ENCODE data around the gene SEC22A.

SEC22A gene

DNA sequence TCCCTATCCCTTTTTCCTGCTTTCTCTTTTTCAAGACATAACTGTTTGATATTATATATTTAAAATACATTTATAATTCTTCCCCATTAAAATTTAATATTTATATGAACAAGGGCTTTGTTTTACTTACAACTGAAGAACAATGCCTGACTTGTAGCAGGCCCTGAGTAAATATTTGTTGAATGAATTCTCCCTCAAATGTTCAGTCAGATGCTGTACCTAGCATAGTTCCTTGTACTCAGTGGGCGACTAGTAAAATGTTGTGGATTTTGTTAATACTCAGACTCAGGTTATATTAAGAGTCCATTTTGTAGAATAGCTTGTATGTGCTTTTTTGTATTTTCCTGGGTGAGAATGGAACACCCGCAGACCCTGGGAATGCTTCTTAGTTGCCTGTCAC lies 69.1 kb downstream of the SEC22A start:
- DNase-seq = no peak

DNA sequence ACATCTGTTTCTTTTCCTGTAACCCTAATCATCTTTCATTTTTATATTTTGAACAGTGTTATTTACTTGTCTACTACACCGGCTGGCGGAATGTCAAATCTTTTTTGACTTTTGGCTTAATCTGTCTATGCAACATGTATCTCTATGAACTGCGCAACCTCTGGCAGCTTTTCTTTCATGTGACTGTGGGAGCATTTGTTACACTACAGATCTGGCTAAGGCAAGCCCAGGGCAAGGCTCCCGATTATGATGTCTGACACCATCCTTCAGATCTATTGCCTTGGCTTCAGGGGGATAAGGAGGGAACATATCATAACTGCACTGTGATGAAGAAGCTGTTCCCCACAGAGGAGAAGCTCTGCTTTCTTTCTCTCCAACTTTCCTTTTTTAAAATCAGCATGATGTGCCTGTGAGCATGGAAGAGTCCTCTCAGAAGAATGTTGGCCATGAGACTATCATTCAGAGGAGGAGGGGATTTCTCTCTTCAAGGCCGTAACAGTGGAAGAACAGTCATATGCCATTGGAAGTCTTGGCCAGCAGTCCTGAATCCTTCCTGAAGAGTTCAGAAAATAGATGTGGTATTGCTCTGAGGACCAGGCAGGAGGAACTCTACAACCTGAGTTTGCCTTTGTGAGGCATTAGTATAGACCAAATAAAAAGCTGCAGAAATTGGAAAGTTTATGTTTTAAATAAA lies 69.9 kb downstream of the SEC22A start:
- DNase-seq = no peak

DNA sequence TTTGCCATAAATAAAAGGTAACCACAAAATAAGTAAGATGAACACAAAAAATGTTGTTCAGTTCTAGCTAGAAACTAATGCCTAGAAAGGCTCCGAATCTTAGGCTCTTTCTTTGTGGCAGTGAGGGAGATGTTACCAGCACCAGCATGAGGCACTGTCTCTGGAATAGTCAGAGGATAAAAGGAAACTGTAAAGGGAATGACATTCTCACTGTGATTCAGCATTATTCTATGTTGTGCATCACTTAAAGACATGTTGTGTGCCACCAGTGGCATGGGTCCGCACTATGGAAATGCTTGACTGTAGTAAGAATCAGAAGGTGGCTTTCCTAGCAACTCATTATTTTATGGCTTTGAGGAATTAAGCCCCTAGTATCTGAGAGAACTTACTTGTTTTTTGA lies 70.8 kb downstream of the SEC22A start:
- DNase-seq = no peak

DNA sequence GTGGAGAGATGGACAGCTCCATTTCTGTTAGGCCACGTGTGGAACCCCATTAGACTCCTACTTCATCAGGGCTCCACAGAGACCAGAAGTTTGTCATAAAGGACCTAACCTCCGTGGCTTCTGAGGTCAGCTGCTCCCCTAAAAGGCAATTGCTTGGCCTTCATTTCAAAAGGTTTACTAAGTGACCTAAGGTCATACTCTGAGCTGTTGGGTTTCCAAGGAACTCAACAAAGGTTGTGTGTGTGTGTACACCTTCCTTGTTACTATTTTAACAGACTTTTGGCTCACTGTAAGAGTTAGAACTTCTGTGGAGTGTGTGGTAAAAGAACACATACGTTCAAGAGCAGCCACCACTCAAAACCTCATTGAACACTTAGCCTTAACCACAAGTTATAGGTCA lies 73.9 kb downstream of the SEC22A start:
- DNase-seq = no peak

DNA sequence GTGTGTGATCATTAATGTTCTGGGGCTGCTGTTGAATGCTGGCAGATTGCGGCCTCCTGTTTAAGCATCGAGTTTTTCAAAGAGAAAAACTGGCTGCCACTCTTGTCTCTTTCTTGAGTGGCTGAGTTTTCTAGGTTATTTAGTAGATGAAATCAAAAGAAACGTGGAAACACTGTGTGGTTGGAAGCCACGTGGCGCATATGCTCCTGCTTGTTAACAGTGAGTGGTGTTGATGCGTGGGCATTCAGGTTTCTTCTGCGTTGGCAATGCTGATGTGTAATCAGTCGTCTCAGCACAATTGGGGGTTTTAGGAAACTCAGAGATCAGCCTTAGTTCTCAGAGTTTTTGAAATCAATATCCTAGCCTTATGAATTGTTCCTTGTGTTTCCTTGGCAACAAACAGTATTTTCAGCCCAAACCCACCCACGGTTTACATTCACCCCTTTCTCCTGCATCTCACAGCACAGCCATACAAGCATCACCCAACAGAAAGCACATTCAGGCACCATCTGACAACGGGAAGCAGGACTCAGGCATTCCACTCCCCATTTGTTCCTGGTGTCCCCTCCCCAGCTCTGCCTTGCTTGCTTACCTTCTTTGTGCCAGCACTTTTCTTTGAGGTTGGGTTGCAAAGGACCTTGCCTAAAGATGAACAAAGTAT lies 74.7 kb downstream of the SEC22A start:
- DNase-seq = no peak

DNA sequence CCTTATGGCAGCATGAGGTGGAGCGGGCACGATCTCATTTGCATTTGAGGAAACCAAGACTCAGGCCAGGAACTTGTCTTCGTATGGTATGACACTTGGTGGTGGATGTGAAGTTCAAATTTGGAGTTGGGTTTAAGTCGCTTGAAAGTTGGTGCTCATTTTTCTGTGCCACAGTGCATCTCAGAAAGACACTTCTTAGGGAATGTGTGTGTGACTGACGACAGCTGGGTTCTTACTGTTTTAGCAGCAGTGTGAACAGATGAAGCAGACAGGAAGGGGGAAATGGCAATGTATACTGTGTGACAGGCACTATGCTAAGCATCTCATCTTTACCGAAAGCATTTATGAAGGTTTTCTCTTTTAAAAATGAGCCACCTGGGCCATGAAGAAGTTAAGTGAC lies 75.4 kb downstream of the SEC22A start:
- DNase-seq = no peak

DNA sequence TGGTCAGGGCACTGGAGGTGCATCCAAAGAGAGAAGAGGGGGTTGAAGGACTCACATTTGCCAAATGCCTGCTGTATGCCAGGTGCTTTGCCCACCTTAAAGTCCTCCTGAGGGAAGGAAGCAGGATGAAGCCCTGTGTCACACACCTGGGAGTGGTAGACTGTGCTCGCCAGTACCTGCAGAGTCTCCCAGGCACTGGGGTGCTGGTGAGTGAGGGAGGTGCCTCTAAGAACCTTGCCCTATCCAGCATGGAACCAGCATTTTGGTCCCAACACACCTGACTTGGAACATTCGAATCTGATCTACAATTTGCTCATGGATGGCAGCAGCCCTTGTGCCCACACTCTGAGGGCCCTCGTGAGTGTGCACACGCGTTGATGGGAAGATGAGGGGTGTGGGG lies 76.7 kb downstream of the SEC22A start:
- no peak for DNase-seq

DNA sequence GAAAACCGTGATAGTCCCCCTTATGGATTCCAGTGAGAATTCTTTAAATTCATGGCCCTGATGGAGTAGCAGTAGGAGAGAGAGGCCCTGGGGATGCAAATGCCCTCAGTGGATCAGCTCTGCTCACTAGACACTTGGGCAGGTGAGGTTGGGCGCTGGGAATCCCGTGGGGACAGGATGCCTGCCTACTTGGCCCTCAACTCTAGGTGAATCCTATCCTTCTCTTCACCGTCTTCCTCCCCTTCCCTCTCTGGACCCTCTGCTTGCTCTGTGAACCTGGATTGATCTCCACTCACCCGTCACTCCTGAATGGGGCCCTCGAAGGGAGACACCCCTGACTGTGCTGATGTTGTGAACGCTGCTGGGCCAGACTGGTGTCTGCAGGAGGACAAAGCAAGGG lies 77.4 kb downstream of the SEC22A start:
- DNase-seq = no peak

DNA sequence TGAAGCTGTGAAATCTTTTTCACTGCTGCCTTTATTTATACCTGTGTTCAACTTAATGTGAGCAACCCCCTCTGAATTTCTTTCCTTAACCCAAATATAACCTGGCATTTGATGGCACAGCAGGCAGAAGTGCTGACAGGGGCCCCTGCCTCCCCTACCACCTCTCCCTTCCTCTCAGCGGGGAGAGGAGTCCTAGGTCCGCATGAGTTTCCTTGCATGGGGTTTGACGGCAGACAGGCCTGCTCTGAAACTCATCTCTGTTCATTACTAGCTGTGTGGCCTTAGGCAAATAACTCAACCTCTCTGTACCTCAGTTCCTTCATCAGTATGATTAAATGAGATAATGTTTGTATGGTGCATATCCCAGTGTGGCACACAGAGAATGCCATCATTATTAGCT lies 79.7 kb downstream of the SEC22A start:
- no peak for DNase-seq

DNA sequence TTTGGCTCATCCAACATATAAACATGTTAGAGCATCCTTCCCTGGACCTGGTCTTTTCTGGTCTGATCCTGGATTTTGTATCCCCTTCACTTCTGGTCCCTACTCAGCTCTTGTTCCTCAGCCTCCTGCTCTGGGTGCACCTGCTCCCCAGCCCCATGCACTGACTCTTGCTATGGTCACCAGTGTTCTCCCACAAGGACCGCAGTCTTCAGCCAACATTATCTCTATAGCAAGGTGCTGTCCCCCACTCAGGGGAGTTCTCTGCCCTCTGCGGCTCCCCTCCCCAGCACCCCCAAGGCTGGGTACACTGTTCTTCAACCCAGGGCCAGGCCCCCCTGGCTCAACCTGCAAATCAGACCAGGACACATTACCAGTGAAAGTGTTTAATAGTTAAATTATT lies 80.2 kb downstream of the SEC22A start:
- DNase-seq = no peak

DNA sequence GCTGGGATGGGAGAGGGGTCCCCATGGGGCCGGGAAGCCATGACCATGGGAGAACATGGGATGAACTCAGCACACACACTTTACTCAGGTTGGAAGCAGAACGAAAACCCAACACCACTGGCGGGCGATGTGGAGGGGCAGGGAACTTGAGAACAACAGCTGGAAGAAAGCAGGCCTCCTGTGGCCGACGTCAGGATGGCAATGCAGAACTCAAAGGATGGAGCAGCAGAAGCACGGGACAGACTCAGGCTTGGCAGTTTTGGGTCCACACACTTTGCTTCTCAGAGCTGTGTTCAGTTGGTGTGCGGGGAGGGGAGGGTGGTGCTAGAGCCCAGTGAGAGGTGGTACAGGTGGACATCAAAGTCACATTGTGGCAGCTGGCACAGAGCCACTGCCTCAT lies 80.7 kb downstream of the SEC22A start:
- no peak for DNase-seq

DNA sequence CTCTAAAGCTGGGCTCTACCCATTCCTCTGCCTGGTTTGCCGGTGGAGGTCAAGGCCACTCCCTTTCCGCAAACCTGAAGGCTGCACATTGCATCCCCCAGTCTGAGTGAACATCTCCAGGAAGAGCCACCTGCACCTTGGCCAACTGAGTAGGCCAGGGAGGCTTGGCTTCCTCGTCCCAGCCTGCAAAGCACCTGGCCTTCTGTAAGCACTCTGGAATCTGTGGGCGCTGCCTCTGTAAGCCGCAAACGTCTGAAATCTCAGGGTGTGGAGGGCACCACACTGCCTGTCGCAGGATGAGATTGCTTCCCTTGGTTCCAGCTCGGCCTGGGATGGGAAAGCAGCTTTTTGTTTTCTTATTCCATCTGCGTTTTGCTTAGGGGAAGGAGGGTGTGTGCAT lies 81.3 kb downstream of the SEC22A start:
- DNase-seq = no peak

DNA sequence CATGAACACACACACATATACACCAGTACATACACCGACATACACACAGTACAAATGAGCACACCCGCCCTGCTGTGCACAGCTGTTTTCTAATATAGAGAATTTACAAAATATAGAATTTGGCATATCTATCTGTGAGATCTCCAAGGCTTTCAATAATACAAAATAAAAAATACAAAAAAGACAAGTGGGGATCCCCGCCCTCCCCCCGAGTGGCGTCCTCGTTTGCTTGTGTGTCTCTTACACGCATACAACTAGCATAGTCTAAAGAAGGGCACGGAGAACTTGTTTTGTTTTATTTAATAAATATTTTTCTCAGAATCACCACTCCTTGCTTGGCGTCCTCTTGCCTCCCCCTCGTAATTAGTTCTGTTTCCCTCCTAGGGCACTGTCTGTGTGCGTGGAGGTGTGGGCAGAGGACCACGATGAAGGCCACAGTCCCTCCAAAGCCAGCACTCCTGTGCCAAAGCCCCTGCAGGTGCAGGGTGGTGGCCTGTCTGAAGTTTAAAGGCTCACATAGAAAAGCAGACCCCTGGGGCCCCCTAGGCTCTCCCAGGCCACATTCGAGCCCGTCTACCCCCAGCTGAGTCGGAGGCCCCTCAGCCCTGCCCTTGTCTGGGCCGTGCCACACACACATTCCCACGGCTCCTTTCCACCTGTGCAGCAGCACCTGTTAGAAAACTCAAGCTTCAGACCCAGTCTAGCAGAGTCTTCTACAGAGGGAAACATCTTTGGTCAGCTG lies 82.1 kb downstream of the SEC22A start:
- no peak for DNase-seq

DNA sequence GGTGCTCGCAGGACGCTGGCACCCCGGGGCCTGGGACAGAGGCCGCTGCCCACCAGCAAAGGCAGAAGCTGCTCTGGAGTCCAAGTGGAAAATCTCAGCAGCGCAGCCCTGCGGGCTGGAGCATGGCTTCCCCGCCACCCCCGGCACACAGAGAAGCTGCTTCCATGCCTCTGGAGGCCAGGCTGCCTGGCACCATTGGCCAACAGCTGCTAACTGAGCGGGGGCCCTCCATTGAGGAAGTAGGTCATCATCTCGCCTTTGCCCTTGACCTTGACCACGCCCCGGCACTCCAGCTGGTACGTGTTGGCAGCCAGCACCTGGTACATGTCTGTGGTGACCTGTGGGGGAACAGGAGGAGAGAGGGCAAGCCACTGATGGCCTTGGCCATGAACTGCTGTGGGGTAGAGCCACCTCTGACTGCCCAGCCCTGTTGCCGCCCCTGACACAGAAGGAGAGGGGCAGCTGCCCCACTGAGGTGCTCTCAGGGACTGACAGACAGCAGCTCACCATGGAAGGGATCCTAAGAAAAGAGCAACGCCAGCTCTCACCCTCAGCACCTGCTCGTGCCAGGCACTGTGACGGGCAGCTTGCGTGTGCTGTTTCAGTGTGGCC lies 82.8 kb downstream of the SEC22A start:
- DNase-seq = no peak

DNA sequence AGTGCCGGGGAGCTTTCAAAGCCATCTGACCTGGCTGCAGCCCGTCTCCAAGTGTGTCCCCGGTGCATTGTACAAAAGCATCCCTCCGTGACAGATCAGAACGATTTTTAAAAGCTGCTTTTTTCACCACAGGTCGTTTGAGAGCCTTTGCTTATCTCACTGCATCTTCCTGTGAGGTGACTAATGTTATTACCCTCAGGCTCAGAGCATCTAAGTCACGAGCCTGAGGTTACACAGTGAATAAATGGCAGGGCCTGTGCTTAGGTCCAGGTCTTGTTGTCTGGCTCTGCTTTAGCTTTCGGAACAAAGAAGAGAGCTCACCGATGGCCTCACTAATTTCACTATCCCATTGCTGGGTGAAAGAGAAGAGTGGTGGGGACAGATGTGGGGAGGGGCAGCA lies 83.3 kb downstream of the SEC22A start:
- DNase-seq = no peak

DNA sequence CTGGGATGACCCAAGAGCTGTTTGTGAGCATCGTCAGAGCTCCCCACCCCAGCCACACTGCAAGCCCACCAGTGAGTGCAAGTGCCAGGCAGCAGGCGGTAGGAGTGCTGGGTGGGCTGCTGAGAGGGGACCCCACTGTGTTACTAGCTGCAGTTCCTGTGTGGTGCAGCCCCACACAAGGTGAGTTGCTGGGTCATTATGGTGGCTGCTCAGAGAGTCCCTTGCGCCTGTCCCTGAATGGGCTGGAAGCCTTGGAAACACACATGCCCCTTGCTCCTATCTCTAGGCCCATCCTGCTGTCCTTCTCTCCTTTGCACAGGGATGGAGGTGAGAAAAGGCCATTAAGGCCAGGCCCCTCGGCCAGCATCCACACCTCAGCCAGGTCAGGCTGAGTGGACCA lies 83.7 kb downstream of the SEC22A start:
- DNase-seq = no peak

DNA sequence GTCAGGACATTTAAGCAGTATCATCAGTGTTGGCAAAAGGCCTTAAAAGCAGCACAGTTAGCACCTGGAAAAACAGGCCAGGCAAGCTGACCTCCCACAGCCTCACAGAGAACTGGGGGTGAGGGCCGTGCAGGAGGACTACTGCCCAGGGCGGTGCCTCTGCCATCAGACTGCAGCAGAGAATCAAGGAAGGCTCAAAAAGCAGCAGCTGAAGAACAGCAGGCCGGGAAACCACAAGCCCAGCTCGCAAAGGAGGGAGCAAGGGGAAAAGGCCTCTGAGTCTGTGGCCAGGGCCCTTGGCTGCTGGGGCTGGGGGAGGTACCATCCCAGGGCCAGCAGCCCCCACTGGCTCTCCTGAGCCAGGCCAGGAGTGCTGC lies 84.2 kb downstream of the SEC22A start:
- DNase-seq = no peak

DNA sequence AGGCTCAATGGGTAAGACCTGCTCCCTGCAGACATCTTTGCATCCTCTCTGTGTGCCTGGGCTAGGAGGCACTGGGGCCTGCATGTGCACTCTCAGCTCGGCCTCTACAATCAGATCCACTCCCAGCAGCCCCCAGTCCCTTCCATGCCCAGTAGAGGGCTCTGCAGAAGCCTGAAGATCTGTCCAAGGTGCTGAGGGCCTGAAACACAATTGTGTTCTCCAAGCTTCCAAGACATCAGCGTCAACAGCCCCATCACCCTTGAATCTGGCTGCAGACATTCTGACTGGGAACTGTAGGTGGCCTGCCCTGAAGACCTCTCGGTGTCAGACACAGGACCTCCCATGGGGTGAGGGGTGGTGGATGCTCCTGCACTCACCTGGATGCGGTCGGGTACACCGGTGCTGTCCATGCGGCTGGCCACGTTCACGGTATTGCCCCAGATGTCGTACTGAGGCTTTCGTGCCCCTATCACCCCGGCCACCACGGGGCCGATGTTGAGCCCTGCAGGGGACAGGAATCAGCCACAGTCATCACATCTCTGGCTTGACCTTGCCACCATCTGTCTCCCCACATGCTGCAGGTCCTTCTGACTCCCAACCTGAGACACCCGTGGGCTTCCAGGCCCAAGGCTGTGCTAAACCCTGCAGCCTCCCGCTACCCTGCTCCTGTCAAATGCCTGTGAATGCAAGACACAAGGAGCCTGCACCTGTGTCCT lies 84.7 kb downstream of the SEC22A start:
- DNase-seq = peak in 2 of 6 experiments; percentile 1 to 7

DNA sequence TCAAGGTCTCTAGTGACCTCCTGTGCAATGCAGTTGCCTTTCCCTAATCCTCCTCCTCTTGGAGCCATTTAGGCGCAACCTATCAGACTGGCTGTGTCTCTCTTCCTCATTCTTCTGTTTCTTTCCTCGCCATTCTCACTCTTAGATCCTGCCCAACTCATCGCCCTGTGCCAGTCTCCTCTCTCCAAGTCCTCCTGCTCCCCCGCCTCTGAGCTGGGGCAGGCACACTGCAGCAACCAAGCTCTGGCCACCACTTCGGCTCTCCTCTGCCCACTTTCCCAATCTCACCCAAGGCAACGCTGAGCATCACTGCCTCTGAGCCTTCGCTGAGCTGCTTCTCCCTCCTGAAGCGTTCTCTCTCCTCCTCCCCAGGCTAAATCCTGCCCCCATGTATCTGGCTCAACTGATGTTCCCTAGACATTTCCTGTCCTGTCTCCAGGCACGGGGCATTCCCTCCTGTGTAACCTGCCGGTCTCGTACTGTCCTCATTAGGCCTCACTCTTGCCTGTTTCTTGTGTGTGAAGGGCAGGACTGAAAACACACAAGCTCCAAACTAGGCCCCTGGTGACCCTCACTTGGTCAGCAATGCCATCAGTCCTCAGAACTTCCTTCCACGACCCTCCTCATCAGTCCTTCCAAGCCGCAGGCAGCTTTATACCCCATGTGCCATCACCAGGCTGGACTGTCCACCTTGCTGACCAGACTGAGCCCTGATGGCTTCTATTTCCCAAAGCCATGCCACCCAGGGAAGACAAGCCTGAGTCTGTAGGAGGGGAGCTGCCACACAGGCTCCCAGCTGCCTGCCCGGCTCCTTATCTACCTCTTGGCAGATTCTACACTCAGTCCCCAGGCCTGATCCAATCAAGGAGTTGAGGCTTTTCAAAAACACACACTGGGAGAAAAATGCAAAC lies 85.6 kb downstream of the SEC22A start:
- DNase-seq = no peak

DNA sequence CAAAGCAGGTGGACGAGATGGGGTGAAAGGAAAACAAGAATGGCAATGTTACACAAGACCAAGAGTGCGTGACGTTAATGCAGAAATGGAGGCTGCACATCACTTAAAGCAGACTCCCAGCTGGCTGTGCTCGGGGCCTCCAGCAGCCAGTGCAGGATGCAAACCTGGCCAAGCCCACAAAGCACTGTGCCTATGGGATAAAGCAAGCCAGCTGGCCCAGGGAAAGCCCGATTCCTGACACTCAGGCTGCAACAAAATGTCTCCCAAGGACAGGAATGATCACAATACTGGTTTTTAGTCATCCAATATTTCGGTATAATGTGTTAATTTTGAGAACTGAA lies 86.2 kb downstream of the SEC22A start:
- no peak for DNase-seq

DNA sequence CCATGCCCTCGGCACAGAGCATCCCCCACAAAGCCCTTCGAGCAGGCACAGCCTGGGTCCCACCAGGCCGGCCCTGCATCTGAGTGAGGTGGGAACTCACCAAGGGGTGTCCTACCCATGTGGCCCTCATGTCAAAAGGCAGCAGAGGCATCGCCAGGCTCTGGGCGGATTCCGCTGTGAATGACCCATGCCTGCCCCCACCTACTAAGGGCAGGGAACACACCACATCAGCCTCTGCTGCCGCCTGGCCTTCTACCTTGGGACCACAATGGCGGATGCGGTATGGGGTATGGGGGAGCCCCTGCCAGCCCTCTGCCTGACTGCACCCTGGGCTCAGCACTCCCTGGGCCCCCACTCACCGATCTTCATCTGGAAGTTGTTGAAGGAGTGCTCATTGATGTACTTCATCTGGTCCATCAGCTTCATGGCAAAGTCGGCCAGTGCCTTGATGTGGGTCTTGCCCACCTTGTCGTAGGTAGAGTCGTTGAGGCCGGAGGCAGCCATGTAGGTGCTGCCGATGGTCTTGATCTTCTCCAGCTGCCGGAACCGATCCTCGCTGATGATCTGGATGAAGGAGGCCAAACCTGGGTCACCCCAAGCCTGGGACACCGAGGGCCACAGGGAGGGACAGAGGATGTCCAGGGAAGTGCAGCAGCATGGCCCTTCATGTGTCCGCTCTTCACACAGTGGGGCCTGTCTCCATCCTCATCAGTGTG lies 87.8 kb downstream of the SEC22A start:
- DNase-seq = no peak
